ENCODE results near the gene PMEL.

DNA sequence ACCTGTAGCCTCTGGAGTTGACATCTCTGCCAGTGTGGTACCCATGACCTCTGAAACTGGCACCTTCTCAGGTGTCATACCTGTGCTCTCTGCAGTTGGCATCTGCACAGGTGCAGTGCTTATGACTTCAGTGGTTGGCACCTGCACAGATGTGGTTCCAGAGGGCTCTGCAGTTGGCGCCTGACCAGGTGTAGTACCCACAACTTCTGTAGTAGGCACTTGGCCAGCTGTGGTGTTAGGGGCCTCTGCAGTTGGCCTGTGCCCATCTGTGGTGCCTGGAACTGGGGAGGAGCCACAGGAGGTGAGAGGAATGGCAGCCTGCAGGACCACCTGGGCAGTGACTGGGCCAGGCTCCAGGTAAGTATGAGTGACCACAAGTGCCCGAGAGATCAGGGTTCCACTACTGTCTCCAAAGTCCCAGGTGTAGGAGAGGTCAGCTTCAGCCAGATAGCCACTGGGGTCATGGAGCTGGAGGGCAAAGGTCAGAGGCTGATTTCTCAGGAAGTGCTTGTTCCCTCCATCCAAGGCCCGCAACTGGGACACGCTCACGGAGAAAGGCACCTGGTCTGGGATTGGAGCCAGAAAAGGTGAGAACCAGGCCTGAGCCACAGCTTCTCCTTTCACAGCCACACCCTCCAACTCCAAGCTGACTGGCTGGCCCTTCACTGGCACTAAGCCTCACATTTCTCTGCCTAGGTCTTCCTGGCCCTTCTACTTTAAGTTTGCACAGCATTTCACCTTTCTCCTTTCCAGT lies 8.6 kb downstream of the PMEL start:
- no peak for TF ChIP-seq POLR2A (IDR thresholded peaks at IDR 0.05)
- TF ChIP-seq, protein P1, sequence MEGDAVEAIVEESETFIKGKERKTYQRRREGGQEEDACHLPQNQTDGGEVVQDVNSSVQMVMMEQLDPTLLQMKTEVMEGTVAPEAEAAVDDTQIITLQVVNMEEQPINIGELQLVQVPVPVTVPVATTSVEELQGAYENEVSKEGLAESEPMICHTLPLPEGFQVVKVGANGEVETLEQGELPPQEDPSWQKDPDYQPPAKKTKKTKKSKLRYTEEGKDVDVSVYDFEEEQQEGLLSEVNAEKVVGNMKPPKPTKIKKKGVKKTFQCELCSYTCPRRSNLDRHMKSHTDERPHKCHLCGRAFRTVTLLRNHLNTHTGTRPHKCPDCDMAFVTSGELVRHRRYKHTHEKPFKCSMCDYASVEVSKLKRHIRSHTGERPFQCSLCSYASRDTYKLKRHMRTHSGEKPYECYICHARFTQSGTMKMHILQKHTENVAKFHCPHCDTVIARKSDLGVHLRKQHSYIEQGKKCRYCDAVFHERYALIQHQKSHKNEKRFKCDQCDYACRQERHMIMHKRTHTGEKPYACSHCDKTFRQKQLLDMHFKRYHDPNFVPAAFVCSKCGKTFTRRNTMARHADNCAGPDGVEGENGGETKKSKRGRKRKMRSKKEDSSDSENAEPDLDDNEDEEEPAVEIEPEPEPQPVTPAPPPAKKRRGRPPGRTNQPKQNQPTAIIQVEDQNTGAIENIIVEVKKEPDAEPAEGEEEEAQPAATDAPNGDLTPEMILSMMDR (IDR thresholded peaks at IDR 0.05), result no peak

All from thyroid gland (tissue), 4 donors.